ENCODE results near the gene CARMIL1. TPM values are rescaled to one million over a fixed set of nuclear protein-coding genes. Genes with fewer than 3 reads are reported as not detected.

The CARMIL1 gene
- polyA plus RNA-seq, 4 donors = 94.1 to 107 (median 100) TPM

- no peak for DNase-seq (ENCODE audit: low read depth in 4 of 4, low spot score in 2 of 4)
Measured at GRCh38 chr6:25332165-25332564, 53.0 kb downstream of the CARMIL1 start.

GRCh38 chr6:25332655-25333071 is 53.5 kb downstream of the CARMIL1 start:
- DNase-seq (ENCODE audit: low read depth in 4 of 4, low spot score in 2 of 4) = no peak

DNA sequence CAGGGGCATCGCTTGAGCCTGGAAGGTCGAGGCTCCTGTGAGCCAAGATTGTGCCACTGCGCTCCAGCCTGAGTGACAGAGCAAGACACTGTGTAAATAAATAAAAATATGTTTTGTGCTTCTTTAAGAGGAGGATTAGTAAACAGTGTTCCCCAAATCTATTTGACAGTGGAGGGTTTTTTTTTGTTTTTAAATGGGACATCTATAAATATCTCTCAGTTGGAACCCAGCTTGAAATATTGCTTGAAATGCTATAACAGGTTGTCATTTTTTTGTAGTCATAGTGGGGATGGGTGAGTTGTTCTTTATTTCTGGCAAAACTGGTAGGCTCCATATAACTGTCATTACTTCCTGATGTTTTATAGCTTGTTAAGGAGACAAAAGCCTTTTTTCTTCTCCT is 54.3 kb downstream of the CARMIL1 start:
- DNase-seq (ENCODE audit: low read depth in 4 of 4, low spot score in 2 of 4) = no peak

- DNase-seq (ENCODE audit: low read depth in 4 of 4, low spot score in 2 of 4) = no peak
Measured at GRCh38 chr6:25334793-25335192, 55.6 kb downstream of the CARMIL1 start.

- no peak for DNase-seq (ENCODE audit: low read depth in 4 of 4, low spot score in 2 of 4)
Measured at GRCh38 chr6:25336996-25337395, 57.8 kb downstream of the CARMIL1 start.

GRCh38 chr6:25337431-25337830 is 58.3 kb downstream of the CARMIL1 start:
- DNase-seq (ENCODE audit: low read depth in 4 of 4, low spot score in 2 of 4) = no peak

DNA sequence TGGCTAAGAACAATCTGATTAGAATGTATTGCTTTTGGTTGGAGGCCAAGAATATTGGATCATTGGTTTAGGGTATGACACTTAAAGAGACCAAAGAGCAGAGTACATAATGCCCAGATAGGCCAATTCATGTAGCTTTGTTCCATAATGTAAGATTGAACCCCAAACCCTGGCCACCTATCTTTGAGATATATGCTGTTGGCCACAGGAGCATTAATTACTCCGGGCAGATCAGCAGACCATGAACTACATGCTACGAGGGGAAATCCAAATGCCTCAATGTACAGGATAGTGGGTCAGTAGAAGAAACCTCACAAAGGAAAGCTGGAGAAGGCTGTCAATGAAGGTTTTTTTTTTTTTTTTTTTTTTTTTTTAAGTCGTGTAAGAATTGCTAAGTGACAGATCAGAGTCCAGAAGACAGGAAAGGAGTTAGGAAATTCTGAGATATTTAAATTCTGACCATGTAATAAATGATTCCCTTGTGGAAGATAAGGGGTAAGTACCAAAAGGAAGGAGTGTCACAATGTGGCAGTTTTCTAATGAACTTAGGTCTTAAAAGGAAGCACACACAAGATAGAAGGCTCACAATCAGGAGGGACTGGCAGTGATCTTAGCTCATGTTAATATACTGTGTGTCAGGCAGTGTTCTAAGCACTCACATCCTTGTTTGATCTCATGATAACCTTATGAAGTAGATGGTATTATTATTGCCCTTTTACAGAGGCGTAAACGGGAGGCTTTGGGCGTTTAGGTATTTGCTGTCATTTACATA is 61.4 kb downstream of the CARMIL1 start:
- no peak for DNase-seq (ENCODE audit: low read depth in 4 of 4, low spot score in 2 of 4)

GRCh38 chr6:25341203-25341552 is 62.0 kb downstream of the CARMIL1 start:
- DNase-seq (ENCODE audit: low read depth in 4 of 4, low spot score in 2 of 4) = no peak

- no peak for DNase-seq (ENCODE audit: low read depth in 4 of 4, low spot score in 2 of 4)
Measured at GRCh38 chr6:25341923-25342619, 62.9 kb downstream of the CARMIL1 start.

DNA sequence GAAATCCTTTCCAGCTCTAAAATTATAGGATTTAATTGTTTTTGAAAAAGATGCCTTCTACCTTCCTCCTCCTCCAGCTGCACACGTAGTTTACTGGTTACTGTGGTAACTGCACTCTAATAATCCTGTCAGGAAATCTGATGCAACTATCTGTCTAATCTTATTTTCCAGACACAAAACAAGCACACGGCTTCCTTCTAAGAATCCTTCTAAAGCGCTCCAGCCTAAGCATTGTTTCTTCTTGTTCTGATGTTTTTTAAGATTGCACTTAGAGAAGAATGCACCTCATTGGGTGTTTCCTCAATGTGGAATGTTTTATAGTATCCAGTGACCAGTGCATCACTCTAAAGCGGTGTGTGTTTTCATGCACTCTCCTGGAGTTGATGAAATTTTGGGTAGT is 63.6 kb downstream of the CARMIL1 start:
- no peak for DNase-seq (ENCODE audit: low read depth in 4 of 4, low spot score in 2 of 4)

- no peak for DNase-seq (ENCODE audit: low read depth in 4 of 4, low spot score in 2 of 4)
Measured at GRCh38 chr6:25343984-25344383, 64.8 kb downstream of the CARMIL1 start.

GRCh38 chr6:25344827-25345226 is 65.7 kb downstream of the CARMIL1 start:
- DNase-seq (ENCODE audit: low read depth in 4 of 4, low spot score in 2 of 4) = no peak

- DNase-seq (ENCODE audit: low read depth in 4 of 4, low spot score in 2 of 4) = no peak
Measured at GRCh38 chr6:25346064-25346463, 66.9 kb downstream of the CARMIL1 start.

DNA sequence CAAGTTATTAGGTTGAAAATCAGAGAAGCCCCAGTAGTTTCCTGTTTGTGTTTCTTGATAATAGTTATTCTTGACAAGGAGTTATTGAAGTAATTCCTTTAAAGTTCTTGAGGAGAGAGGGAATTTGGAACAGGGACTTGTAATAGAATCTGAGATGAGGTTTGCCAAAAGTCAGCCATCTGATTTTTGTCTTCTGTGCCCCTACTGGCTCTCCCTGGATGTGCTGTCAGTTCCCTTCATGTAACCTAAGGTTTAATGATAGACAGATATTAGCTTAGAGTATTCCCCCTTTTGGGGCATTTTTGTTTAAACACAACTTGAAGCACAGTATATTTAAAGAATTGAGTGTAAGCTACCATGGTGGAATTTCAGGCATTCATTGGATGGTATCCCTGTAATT is 71.4 kb downstream of the CARMIL1 start:
- no peak for DNase-seq (ENCODE audit: low read depth in 4 of 4, low spot score in 2 of 4)

- no peak for DNase-seq (ENCODE audit: low read depth in 4 of 4, low spot score in 2 of 4)
Measured at GRCh38 chr6:25351485-25351884, 72.3 kb downstream of the CARMIL1 start.

DNA sequence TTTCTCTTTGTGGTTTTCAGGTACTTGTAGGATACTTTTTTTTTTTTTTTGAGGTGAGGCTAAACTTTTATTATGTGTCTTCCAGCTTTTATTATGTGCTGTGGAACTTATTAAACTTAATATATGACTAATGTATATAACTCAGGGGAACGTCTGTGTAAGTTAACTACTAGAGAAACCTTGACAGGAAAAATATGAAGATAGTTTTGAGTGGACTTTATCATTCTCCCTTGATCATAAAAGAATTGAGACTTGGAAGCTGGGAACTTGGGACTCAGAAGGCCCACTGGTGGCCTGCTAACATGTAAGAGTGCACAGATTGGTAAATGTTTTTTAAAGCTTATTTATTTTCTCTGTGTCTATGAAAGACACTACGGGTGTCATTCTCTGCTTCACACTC is 73.1 kb downstream of the CARMIL1 start:
- DNase-seq (ENCODE audit: low read depth in 4 of 4, low spot score in 2 of 4) = no peak

- no peak for DNase-seq (ENCODE audit: low read depth in 4 of 4, low spot score in 2 of 4)
Measured at GRCh38 chr6:25354078-25354932, 75.1 kb downstream of the CARMIL1 start.

DNA sequence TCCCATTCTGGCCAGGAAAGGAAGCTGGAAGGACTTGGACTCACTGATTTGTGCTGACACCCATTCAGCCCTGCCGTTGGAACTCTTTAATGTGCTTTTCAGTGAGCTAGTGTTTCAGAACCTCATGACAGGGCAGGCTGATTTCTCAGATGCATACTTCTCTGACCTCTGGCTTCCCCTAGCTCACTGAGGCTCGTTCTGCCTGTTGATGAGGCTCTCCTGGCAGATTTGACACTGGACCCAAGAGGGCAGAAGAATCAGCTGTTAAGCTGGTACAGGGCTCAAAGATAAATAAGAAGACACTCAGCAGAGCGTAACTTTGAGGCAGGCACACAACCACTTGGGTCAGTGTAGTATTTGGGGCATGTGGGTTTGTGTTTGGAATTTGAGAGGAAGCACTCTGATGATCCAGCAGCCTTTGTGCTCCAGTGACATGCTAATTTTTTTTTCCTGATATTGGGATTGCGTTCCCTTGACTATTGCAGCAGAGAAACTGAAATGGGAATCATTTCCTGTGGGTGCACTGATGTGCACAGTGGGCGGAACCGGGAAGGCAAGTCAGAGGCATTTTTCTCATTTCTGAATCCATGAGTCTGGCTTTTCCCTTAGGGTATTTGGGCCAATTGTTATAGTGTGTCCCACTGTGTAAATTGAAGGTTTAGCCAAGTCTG is 80.2 kb downstream of the CARMIL1 start:
- no peak for DNase-seq (ENCODE audit: low read depth in 4 of 4, low spot score in 2 of 4)

DNA sequence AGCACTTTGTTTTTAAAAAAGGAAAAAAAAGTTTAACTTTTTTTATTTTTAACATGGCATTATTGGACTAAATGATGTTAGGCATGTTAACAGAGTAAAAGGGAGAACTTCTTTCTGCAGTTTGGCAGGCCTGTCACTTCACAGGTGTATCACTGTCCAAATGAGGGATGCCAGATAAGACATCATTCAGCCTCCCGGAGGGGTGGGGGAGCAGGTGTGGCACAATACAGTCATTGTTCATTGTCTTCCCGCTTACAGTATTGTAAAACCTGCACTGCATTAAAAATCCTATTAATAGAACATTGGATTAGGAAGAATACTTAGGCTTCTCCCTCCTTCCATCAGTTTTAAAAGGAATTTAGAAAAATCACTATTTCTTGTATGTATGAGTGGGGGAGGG is 80.7 kb downstream of the CARMIL1 start:
- no peak for DNase-seq (ENCODE audit: low read depth in 4 of 4, low spot score in 2 of 4)

DNA sequence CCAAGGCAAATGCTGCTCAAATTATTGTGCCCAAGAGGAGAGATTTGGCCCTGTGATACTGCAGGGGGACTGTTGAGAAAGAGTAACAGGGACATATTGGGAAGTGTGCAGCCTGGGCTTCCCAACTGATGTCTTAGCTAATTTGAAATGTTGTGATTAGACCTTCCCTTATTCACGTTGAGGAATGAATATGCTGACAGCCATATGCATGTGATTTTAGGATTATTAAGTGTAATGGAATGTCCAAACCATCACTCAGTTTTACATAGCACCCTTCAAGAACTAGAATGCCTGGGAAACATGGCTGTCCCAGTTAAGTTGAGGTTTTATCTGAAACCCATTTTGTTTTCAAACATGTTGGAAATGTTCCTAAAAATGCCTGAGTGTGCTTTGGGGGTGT is 81.4 kb downstream of the CARMIL1 start:
- no peak for DNase-seq (ENCODE audit: low read depth in 4 of 4, low spot score in 2 of 4)

DNA sequence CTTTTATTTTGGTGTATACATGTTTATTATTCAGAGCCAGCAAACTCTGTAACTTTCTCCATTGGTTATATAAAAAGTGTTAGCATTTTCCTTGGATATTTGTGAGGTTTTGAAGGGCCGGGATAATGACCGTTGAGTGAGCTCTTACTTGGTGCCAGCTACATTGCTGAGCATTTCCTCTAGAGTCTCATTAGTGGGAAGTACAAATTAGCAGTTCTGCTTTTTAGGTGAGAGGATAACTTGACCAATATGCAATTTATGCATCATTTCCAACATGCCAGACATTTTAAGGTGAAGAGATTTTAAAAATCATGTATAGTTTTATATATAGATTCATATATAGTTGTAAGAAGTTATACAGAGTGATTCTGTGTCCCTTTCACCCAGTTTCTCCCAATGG is 84.3 kb downstream of the CARMIL1 start:
- no peak for DNase-seq (ENCODE audit: low read depth in 4 of 4, low spot score in 2 of 4)
